Thymus (tissue), 11 donors: ENCODE measurements around the gene KMT2B. TPM values are rescaled to one million over a fixed set of nuclear protein-coding genes. Genes with fewer than 3 reads are reported as not detected.

Source experiments
- DNase-seq, 9 donors: peaks; one replicate each; pipeline ENCODE4 v3.0.0-alpha.2; 2013; ENCODE audit warnings: low spot score in 9 of 9, low read depth in 6 of 9, missing footprints in 1 of 9
- H3K27ac ChIP-seq, 2 donors: one replicate each; pipeline ENCODE4 v1.5.1; 2013; ENCODE audit warnings: control low read depth in 1 of 2, low read depth in 1 of 2, low read length in 1 of 2, mild to moderate bottlenecking in 1 of 2, moderate library complexity in 1 of 2
- H3K27me3 ChIP-seq, 2 donors: one replicate each; pipeline ENCODE4 v1.5.1; 2013; ENCODE audit warnings: low read length in 1 of 2; ENCODE audit not compliant: control insufficient read depth in 2 of 2, insufficient read depth in 1 of 2
- H3K36me3 ChIP-seq, 2 donors: one replicate each; pipeline ENCODE4 v1.5.1; 2013; ENCODE audit warnings: low read length in 1 of 2, mild to moderate bottlenecking in 1 of 2, moderate library complexity in 1 of 2; ENCODE audit not compliant: control insufficient read depth in 2 of 2, insufficient read depth in 2 of 2
- H3K4me1 ChIP-seq, 2 donors: one replicate each; pipeline ENCODE4 v1.5.1; 2013; ENCODE audit warnings: low read length in 2 of 2; ENCODE audit not compliant: control insufficient read depth in 2 of 2, insufficient read depth in 2 of 2
- H3K4me3 ChIP-seq, 2 donors: one replicate each; pipeline ENCODE4 v1.5.1; 2013; ENCODE audit warnings: low read length in 2 of 2, control low read depth in 1 of 2, mild to moderate bottlenecking in 1 of 2
- H3K9me3 ChIP-seq, 2 donors: one replicate each; pipeline ENCODE4 v1.5.1; 2013; ENCODE audit warnings: low read length in 1 of 2, mild to moderate bottlenecking in 1 of 2; ENCODE audit not compliant: control insufficient read depth in 2 of 2, insufficient read depth in 1 of 2
- WGBS: extraction: QIAGEN DNeasy Blood & Tissue Kit; methylation state at CpG from one replicate; pipeline ENCODE4 v1.1.7; 2013; 5-methylcytosine and 5-hydroxymethylcytosine counted together
- polyA plus RNA-seq: library from polyadenylated mRNA; stranded (reverse); fragments of 200-250 nt; gene quantifications from one replicate; pipeline ENCODE4 v1.2.3, GENCODE V29; 2013
- total RNA-seq: library from RNA; stranded (reverse); fragments of 120-200 nt; gene quantifications from one replicate; pipeline ENCODE4 v1.2.4, GENCODE V29; 2013
- donor health status: healthy.

Gene KMT2B
- total and polyA plus RNA-seq, 2 donors, result 5.2 to 39.0 TPM

GRCh38 chr19:35751839-35752745 lies 34.3 kb downstream of the KMT2B start:
- Histone ChIP-seq H3K27me3 (peaks cover 17 to 24% of the 10 kb centered on the region in 2 donors), H3K4me1 (peaks cover 14 to 32% of the 10 kb centered on the region in 2 donors), H3K4me3 (no peak overlapping the region), H3K36me3 (peaks cover 8 to 24% of the 10 kb centered on the region in 2 donors), H3K27ac (no peak overlapping the region), H3K9me3 (peaks cover 0 to 7% of the 10 kb centered on the region in 2 donors)
- DNase-seq, result no peak
- WGBS, result 97% methylated on average over 14 of the region's 14 CpGs

- Histone ChIP-seq H3K4me3 (no peak overlapping the region), H3K4me1 (peaks cover 18 to 34% of the 10 kb centered on the region in 2 donors), H3K27ac (no peak overlapping the region), H3K27me3 (peaks cover 20 to 29% of the 10 kb centered on the region in 2 donors), H3K36me3 (peaks cover 8 to 24% of the 10 kb centered on the region in 2 donors), H3K9me3 (peaks cover 0 to 10% of the 10 kb centered on the region in 2 donors)
- no peak for DNase-seq
- 98% methylated on average over 20 of the region's 20 CpGs for WGBS
These were observed 35.0 kb downstream of the KMT2B start for GRCh38 chr19:35752746-35753350.

- H3K27me3 ChIP-seq, result peaks cover 20 to 29% of the 10 kb centered on the region in 2 donors
- H3K4me1 ChIP-seq, result peaks cover 23 to 34% of the 10 kb centered on the region in 2 donors
- no peak overlapping the region for H3K27ac ChIP-seq
- no peak overlapping the region for H3K4me3 ChIP-seq
- H3K9me3 ChIP-seq, result peaks cover 0 to 10% of the 10 kb centered on the region in 2 donors
- DNase-seq, result no peak
- H3K36me3 ChIP-seq, result peaks cover 8 to 24% of the 10 kb centered on the region in 2 donors
- WGBS, result 98% methylated on average over 20 of the region's 20 CpGs
These were observed 36.0 kb downstream of the KMT2B start for GRCh38 chr19:35753634-35754369.

GRCh38 chr19:35754370-35755130 lies 36.7 kb downstream of the KMT2B start:
- no peak for DNase-seq
- WGBS, result 96% methylated on average over 13 of the region's 13 CpGs
- peaks cover 25 to 33% of the 10 kb centered on the region in 2 donors for H3K4me1 ChIP-seq

GRCh38 chr19:35755131-35755549 lies 37.3 kb downstream of the KMT2B start:
- Histone ChIP-seq H3K9me3 (peaks cover 0 to 10% of the 10 kb centered on the region in 2 donors), H3K27me3 (peaks cover 20 to 29% of the 10 kb centered on the region in 2 donors), H3K4me1 (peaks cover 25 to 35% of the 10 kb centered on the region in 2 donors), H3K36me3 (peaks cover 8 to 29% of the 10 kb centered on the region in 2 donors), H3K27ac (no peak overlapping the region), H3K4me3 (no peak overlapping the region)
- no peak for DNase-seq
- 78% methylated on average over 17 of the region's 17 CpGs for WGBS

More at GRCh38 chr19:35754370-35755130, 36.7 kb downstream of the KMT2B start:
- peaks cover 20 to 29% of the 10 kb centered on the region in 2 donors for H3K27me3 ChIP-seq
- H3K36me3 ChIP-seq, result peaks cover 8 to 29% of the 10 kb centered on the region in 2 donors
- no peak overlapping the region for H3K27ac ChIP-seq
- H3K9me3 ChIP-seq, result peaks cover 0 to 10% of the 10 kb centered on the region in 2 donors
- H3K4me3 ChIP-seq, result no peak overlapping the region

GRCh38 chr19:35755550-35756376 lies 38.0 kb downstream of the KMT2B start:
- no peak overlapping the region for H3K4me3 ChIP-seq
- peak in 2 of 9 donors; percentile 33 to 55 for DNase-seq
- H3K27ac ChIP-seq, result peak overlapping the region in 1 of 2 donors; percentile 44
- peaks cover 0 to 10% of the 10 kb centered on the region in 2 donors for H3K9me3 ChIP-seq
- peaks cover 20 to 29% of the 10 kb centered on the region in 2 donors for H3K27me3 ChIP-seq
- 33% methylated on average over 74 of the region's 74 CpGs for WGBS
- peaks cover 10 to 30% of the 10 kb centered on the region in 2 donors for H3K36me3 ChIP-seq
- peaks cover 27 to 35% of the 10 kb centered on the region in 2 donors for H3K4me1 ChIP-seq

DNA sequence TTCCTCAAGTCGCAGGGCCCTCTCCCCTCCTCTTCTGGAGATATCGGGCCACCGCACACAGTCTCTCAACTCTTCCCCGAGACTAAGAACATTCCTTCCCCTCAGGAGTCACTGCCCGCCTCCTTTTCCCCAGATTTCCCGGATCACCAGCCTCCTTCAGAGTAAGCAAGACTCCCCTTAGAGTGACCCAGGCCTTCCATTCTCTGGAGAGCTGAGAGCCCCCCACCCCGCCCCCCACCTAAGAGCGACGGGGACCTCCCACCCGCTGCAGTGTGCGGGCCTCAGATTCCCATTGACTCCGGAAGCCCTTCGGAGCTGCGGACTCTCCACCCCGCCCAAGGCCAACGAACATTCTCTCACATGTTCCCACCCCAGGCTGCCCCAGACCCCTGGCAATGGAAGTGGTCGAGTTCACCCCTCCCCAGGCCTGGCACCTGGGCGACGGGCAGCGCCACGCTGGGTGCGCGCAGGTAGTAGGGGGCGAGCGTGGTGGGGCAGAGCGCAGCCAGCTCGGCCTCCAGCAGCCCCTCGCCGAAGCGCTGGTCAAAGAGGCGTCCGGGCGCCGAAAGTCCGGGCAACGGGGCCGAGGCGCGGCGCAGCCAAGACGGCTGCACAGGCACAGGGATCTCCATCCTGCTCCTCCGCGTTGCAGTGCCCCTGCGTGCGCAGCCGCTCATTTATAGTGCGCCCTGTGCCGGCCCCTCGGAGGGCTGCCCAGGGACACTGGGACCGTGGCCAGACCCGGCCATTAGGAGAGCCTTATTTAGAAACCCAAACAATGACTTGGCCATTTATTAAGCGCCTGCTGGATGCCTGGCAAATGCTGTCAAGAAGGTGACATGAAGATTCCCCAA lies 38.8 kb downstream of the KMT2B start, which contains the start of gene HSPB6:
Gene HSPB6, minus strand, starts transcription at position 653 of the 854 bp plus-strand sequence. Its CDS starts 21 bp downstream, at position 632.
- H3K9me3 ChIP-seq, result peaks cover 0 to 10% of the 10 kb centered on the region in 2 donors
- peak within 1 kb of the TSS; percentile 44 to 77 for H3K27ac ChIP-seq
- H3K4me1 ChIP-seq, result peaks cover 27 to 35% of the 10 kb centered on the region in 2 donors
- H3K36me3 ChIP-seq, result peaks cover 14 to 35% of the 10 kb centered on the region in 2 donors
- peaks cover 20 to 29% of the 10 kb centered on the region in 2 donors for H3K27me3 ChIP-seq
- no peak for DNase-seq
- WGBS, result 11% methylated on average over 52 of the region's 52 CpGs
- peak within 1 kb of the TSS; percentile 100 for H3K4me3 ChIP-seq
